ENCODE measurements around the gene MRPL11. TPM values are rescaled to one million over a fixed set of nuclear protein-coding genes. Genes with fewer than 3 reads are reported as not detected.

Gene MRPL11
- total and polyA plus RNA-seq, 8 donors = 18.8 to 66.8 (median 40.6) TPM

DNA sequence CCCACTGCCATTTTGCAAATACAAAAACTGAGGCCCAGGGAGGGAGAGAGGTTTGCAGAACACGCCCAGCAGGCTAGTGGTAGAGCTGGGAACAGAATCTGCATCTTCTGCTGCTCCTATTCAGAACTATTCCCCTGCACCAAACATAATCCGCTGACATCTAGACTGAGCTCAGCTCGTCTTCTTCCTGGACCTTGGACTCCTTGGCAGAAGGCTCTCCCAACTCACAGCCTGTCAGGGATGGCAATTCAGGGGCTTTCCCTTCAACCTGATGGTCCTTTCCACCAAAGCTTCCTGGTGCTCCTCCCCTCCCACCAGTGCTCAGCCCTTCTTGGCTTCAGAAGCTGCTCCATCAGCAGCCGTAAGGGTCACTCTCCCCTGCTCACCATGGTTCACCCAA, 27.3 kb downstream of the MRPL11 start:
- peak overlapping the region in 1 of 5 donors; percentile 83 for H3K27ac ChIP-seq
- 49 to 62% (median 58%) methylated on average over 4 of the region's 4 CpGs for WGBS, 5 donors

DNA sequence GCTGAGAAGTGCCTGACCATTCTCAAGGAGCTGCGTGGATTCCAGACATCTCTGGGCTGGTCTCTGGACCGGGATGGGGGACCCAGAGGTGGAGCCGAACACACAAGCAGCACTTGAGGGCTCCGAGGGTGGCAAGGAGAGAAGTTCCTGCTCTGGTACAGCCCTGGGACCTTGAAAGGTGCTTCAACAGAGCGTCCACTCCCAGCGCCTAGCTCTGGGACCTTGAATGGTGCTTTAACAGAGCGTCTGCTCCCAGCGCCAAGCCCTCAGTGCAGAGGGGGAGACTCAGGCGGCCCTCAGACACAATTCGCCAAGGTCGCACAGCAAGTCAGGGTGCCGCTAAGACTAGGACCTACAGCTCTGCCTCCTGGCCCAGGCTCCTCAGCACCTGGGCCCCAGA, 28.5 kb downstream of the MRPL11 start:
- 68 to 86% (median 82%) methylated on average over 5 to 12 of the region's 12 CpGs for whole genome bisulfite sequencing, 5 donors
- TF ChIP-seq POLR2AphosphoS5 (IDR thresholded peaks at IDR 0.05) (no peak), POLR2A (IDR thresholded peaks at IDR 0.05) (no peak), EP300 (IDR thresholded peaks at IDR 0.05) (no peak)
- TF ChIP-seq, protein P1, sequence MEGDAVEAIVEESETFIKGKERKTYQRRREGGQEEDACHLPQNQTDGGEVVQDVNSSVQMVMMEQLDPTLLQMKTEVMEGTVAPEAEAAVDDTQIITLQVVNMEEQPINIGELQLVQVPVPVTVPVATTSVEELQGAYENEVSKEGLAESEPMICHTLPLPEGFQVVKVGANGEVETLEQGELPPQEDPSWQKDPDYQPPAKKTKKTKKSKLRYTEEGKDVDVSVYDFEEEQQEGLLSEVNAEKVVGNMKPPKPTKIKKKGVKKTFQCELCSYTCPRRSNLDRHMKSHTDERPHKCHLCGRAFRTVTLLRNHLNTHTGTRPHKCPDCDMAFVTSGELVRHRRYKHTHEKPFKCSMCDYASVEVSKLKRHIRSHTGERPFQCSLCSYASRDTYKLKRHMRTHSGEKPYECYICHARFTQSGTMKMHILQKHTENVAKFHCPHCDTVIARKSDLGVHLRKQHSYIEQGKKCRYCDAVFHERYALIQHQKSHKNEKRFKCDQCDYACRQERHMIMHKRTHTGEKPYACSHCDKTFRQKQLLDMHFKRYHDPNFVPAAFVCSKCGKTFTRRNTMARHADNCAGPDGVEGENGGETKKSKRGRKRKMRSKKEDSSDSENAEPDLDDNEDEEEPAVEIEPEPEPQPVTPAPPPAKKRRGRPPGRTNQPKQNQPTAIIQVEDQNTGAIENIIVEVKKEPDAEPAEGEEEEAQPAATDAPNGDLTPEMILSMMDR (IDR thresholded peaks at IDR 0.05) = no peak
- Histone ChIP-seq H3K4me1 (peaks cover 0 to 46% (median 24%) of the 10 kb centered on the region in 4 donors), H3K4me3 (peak overlapping the region in 1 of 4 donors; percentile 36), H3K27me3 (peaks cover 0 to 57% (median 40%) of the 10 kb centered on the region in 3 donors), H3K9me3 (no peaks in the 10 kb centered on the region), H3K36me3 (no peaks in the 10 kb centered on the region), H3K27ac (peak overlapping the region in 3 of 5 donors; percentile 63 to 83 (median 79))
- DNase-seq = no peak
- intact Hi-C loops (cut with DNase I; ENCODE audit: low total_unique reads) = no loop called here

More for the DNA sequence above, 27.3 kb downstream of the MRPL11 start:
- H3K4me1 ChIP-seq = peaks cover 0 to 46% (median 24%) of the 10 kb centered on the region in 4 donors
- H3K9me3 ChIP-seq = no peaks in the 10 kb centered on the region
- no peak for DNase-seq
- peak overlapping the region in 3 of 4 donors; percentile 6 to 24 (median 16) for H3K4me3 ChIP-seq
- H3K27me3 ChIP-seq = peaks cover 0 to 65% (median 37%) of the 10 kb centered on the region in 3 donors
- no peaks in the 10 kb centered on the region for H3K36me3 ChIP-seq
- TF ChIP-seq, protein P1 (IDR thresholded peaks at IDR 0.05) = no peak
- TF ChIP-seq POLR2A (IDR thresholded peaks at IDR 0.05) = no peak
- TF ChIP-seq POLR2AphosphoS5 (IDR thresholded peaks at IDR 0.05) = no peak
- no peak for TF ChIP-seq EP300 (IDR thresholded peaks at IDR 0.05)
- intact Hi-C loops (cut with DNase I; ENCODE audit: low total_unique reads) = no loop called here

DNA sequence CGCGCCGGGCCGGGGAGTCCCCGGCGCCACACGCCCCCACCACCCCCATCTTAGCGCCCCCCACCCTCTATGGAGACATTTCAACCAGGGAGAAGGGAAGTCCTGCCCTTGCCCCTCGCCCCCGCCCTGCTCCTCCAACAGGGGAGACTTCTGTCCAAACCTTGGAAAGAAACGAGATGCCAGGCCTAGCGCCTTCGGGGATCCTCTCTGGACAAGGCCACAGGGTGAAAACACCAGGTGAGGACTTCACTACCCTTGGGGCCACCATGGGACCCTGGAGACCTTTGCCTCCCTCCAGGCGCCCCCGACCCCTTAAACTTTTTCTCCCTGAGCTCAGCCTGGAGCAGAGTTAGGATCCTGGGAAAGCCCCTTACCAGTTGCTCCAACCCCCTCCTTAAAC, 29.4 kb downstream of the MRPL11 start:
- intact Hi-C loops (cut with DNase I; ENCODE audit: low total_unique reads) = loop anchor here (10.0 kb wide), 1 partner anchor 276 kb away; no protein-coding TSS in a partner anchor
- DNase-seq = no peak
- peaks cover 0 to 44% (median 24%) of the 10 kb centered on the region in 4 donors for H3K4me1 ChIP-seq
- H3K9me3 ChIP-seq = no peaks in the 10 kb centered on the region
- 18 to 44% (median 22%) methylated on average over 5 to 15 of the region's 15 CpGs for WGBS, 5 donors
- H3K4me3 ChIP-seq = peak overlapping the region; percentile 32 to 45 (median 38)
- no peak for TF ChIP-seq POLR2A (IDR thresholded peaks at IDR 0.05)
- TF ChIP-seq, protein P1 (IDR thresholded peaks at IDR 0.05) = no peak
- TF ChIP-seq POLR2AphosphoS5 (IDR thresholded peaks at IDR 0.05) = no peak
- no peak for TF ChIP-seq EP300 (IDR thresholded peaks at IDR 0.05)
- H3K27ac ChIP-seq = peak overlapping the region in 4 of 5 donors; percentile 63 to 83 (median 76)
- no peaks in the 10 kb centered on the region for H3K36me3 ChIP-seq
- H3K27me3 ChIP-seq = peaks cover 0 to 52% (median 37%) of the 10 kb centered on the region in 3 donors

DNA sequence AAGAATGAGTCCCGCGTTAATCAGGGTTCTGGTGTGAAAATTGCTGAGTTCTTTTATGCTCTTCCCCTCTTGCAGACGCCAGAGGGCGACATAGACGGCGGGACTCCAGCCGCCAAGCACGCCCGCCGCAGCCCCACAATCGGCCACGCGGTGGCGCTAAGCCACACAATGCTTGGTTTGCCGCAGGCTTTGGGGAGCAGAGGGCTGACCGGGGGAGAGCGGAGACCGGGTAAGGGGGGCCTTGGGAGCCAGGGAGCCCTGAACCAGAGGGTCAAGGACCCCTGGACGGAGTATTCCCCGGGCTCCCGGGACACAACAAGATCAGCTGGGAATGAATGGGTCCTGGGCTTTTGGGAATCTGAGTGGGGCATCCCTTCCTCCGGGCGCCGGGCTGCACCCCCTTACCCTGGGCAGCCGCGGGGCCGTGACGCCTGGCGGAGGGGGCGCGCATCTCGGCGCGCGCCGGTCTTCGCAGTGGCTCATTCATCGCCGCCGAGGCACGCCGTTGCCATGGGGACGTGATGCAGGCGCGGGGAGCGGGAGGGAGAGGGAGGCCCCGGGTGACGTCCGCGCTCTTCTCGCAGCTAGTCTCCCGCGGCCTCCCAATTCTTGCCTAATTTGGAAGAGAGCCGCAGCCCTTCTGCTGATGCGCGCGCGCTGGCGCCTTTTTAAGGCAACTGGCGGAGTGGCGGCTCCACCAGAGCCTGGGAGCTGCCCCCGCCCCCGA, 30.0 kb downstream of the MRPL11 start:
- no peaks in the 10 kb centered on the region for H3K36me3 ChIP-seq
- TF ChIP-seq, protein P1 (IDR thresholded peaks at IDR 0.05) = peak in 6 of 7 experiments; percentile 91 to 100 (median 99)
- peak; percentile 69 for TF ChIP-seq EP300 (IDR thresholded peaks at IDR 0.05)
- TF ChIP-seq POLR2A (IDR thresholded peaks at IDR 0.05) = no peak
- peak in 2 of 3 donors; percentile 58 to 67 for TF ChIP-seq POLR2AphosphoS5 (IDR thresholded peaks at IDR 0.05)
- H3K4me1 ChIP-seq = peaks cover 0 to 38% (median 24%) of the 10 kb centered on the region in 4 donors
- H3K27me3 ChIP-seq = peaks cover 0 to 50% (median 33%) of the 10 kb centered on the region in 3 donors
- peak; percentile 91 to 96 for DNase-seq
- intact Hi-C loops (cut with DNase I; ENCODE audit: low total_unique reads) = loop anchor here (10.0 kb wide), 1 partner anchor 276 kb away; no protein-coding TSS in a partner anchor
- H3K9me3 ChIP-seq = no peaks in the 10 kb centered on the region
- 0 to 1% (median 1%) methylated on average over 16 to 63 of the region's 63 CpGs for WGBS, 5 donors
- peak overlapping the region; percentile 32 to 45 (median 38) for H3K4me3 ChIP-seq
- H3K27ac ChIP-seq = peak overlapping the region in 4 of 5 donors; percentile 63 to 83 (median 76)
